ENCODE results near the gene LGALS9C. TPM values are rescaled to one million over a fixed set of nuclear protein-coding genes. Genes with fewer than 3 reads are reported as not detected.
"Not testable (repeated sequence)": the region's sequence is repeated elsewhere in the genome, so short reads cannot be mapped to it uniquely, and the experiment has no call there.

The LGALS9C gene
- total RNA-seq, 2 experiments from 2014 or later: not detected

DNA sequence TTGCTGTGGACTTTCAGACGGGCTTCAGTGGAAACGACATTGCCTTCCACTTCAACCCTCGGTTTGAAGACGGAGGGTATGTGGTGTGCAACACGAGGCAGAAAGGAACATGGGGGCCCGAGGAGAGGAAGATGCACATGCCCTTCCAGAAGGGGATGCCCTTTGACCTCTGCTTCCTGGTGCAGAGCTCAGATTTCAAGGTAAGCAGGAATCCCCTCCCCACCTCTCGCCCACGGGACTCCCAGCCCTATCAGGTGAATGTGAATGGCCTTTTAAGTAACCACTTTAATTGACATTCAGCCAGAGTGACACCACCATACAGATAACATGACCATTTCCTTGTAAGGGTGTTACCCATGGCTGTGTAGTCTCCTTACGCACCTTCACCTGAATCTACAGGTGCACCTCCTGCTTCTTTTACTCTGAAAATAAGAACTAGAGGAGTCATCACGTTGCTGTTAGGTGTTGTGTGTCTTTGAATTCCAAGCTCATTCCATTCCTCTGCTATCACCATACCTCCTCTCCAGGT lies 9.4 kb downstream of the LGALS9C start:
- CTCF ChIA-PET; DNase-seq; POLR2A ChIA-PET; H3K4me1 Mint-ChIP-seq; H3K27ac Mint-ChIP-seq; H3K4me3 Mint-ChIP-seq; H3K36me3 Mint-ChIP-seq (ENCODE audit: low read depth); intact Hi-C loops (cut with DNase I, micrococcal nuclease); H3K9me3 Mint-ChIP-seq (ENCODE audit: low read depth); H3K27me3 Mint-ChIP-seq; ATAC-seq: not testable (repeated sequence)

GRCh38 chr17:18487633-18488032 lies 11.0 kb downstream of the LGALS9C start:
- H3K9me3 Mint-ChIP-seq (ENCODE audit: low read depth); H3K4me1 Mint-ChIP-seq; H3K4me3 Mint-ChIP-seq; H3K27ac Mint-ChIP-seq; intact Hi-C loops (cut with DNase I, micrococcal nuclease); ATAC-seq; DNase-seq; H3K36me3 Mint-ChIP-seq (ENCODE audit: low read depth); CTCF ChIA-PET; POLR2A ChIA-PET; H3K27me3 Mint-ChIP-seq: not testable (repeated sequence)

GRCh38 chr17:18488622-18489021 lies 12.0 kb downstream of the LGALS9C start:
- DNase-seq; POLR2A ChIA-PET; H3K27me3 Mint-ChIP-seq; H3K36me3 Mint-ChIP-seq (ENCODE audit: low read depth); ATAC-seq; H3K9me3 Mint-ChIP-seq (ENCODE audit: low read depth); H3K27ac Mint-ChIP-seq; intact Hi-C loops (cut with DNase I, micrococcal nuclease); H3K4me3 Mint-ChIP-seq; CTCF ChIA-PET; H3K4me1 Mint-ChIP-seq: not testable (repeated sequence)

- DNase-seq, POLR2A ChIA-PET, CTCF ChIA-PET: not testable (repeated sequence)
Observed at GRCh38 chr17:18490016-18490415, 13.4 kb downstream of the LGALS9C start.

DNA sequence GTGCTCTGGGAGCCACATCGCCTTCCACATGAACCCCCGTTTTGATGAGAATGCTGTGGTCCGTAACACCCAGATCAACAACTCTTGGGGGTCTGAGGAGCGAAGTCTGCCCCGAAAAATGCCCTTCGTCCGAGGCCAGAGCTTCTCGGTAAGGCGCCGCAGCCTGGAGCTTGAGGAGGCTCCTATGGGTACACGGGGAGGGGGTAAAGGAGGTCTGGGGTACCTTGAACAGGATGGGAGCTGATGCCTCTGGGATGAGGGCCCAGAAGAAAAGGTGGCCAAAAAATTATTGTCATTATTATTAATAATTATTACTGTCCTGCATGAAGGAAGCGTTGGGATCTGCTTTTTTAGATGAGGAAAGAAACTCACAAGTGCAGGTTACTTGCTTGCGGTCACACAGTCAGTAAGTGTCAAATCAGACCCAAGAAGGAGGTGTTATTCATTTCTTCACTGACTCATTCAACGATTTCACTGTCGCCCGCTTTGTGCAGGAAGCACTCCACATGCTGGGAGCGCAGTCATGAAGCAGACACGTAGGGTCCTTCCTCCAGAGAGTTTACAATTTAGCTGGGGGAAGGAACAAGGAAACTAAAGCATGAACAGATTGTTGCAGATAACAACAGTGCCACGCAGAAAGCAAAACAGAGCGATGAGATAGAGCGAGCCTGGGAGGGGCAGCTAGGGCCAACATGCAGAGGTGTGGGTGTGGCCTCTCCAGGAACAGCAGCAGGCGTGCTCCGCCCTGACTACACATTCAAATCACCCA lies 16.3 kb downstream of the LGALS9C start:
- POLR2A ChIA-PET; H3K4me3 Mint-ChIP-seq; H3K27me3 Mint-ChIP-seq; H3K36me3 Mint-ChIP-seq (ENCODE audit: low read depth); H3K4me1 Mint-ChIP-seq; CTCF ChIA-PET; H3K27ac Mint-ChIP-seq; H3K9me3 Mint-ChIP-seq (ENCODE audit: low read depth); intact Hi-C loops (cut with DNase I, micrococcal nuclease): not testable (repeated sequence)
- ATAC-seq: peak; percentile 95
- DNase-seq: peak; percentile 33

More at GRCh38 chr17:18490016-18490415, 13.4 kb downstream of the LGALS9C start:
- H3K27ac Mint-ChIP-seq; H3K4me3 Mint-ChIP-seq; H3K9me3 Mint-ChIP-seq (ENCODE audit: low read depth); intact Hi-C loops (cut with DNase I, micrococcal nuclease); ATAC-seq; H3K4me1 Mint-ChIP-seq; H3K36me3 Mint-ChIP-seq (ENCODE audit: low read depth); H3K27me3 Mint-ChIP-seq: not testable (repeated sequence)

GRCh38 chr17:18494250-18494768 lies 17.7 kb downstream of the LGALS9C start:
- ATAC-seq; CTCF ChIA-PET; DNase-seq; intact Hi-C loops (cut with DNase I, micrococcal nuclease); H3K9me3 Mint-ChIP-seq (ENCODE audit: low read depth); H3K4me3 Mint-ChIP-seq; H3K27ac Mint-ChIP-seq; POLR2A ChIA-PET; H3K36me3 Mint-ChIP-seq (ENCODE audit: low read depth); H3K27me3 Mint-ChIP-seq; H3K4me1 Mint-ChIP-seq: not testable (repeated sequence)

DNA sequence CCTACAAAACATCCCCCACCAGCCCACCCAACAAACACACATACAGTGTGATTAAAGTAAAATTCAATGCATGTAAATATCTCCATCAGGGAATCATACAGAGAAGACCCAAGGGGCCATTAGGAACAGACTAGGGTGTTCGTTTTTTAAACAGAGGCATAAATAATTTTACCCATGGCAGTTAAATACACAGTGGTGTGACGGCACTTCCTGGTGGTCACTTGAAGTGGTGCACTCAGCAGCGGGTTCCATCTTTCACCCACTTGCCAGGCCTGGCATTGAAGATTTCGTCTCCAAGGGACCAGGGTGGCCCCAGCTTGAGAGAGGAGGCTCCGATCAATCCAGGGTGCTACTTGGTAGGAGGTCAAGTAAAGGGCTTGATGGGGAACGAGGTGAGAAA lies 20.5 kb downstream of the LGALS9C start:
- H3K4me1 Mint-ChIP-seq; H3K36me3 Mint-ChIP-seq (ENCODE audit: low read depth); ATAC-seq; intact Hi-C loops (cut with DNase I, micrococcal nuclease); H3K4me3 Mint-ChIP-seq; H3K27ac Mint-ChIP-seq; POLR2A ChIA-PET; H3K27me3 Mint-ChIP-seq; DNase-seq; H3K9me3 Mint-ChIP-seq (ENCODE audit: low read depth): not testable (repeated sequence)
- CTCF ChIA-PET: interaction anchor here (0.7 kb wide), 1 partner anchor 470 kb away, joined by 3 read pairs; no protein-coding TSS in a partner anchor

- intact Hi-C loops (cut with DNase I, micrococcal nuclease): not testable (repeated sequence)
Observed at GRCh38 chr17:18499100-18499499, 22.5 kb downstream of the LGALS9C start.

DNA sequence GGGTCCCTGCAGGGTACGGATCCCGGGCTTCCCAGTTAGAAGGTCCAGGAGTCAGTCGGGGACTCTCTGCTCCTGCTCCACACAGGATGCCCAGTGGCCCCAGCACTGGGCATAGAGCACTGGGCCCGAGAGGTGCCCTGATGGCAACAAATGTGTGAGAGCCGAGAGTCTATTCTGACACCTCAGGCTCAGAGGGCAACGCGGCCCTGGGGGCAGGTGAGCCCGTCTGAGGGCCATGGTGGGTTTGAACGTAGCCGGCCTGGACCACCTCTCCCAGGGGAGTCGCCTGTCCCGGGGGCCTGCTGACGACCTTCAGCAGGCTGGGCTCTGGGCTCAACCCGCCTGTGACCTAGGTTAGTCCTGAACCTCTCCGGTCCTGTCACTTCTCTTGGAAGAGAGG lies 23.2 kb downstream of the LGALS9C start:
- ATAC-seq; H3K9me3 Mint-ChIP-seq (ENCODE audit: low read depth); CTCF ChIA-PET; H3K27ac Mint-ChIP-seq; intact Hi-C loops (cut with DNase I, micrococcal nuclease); H3K4me3 Mint-ChIP-seq; POLR2A ChIA-PET; DNase-seq; H3K27me3 Mint-ChIP-seq; H3K36me3 Mint-ChIP-seq (ENCODE audit: low read depth); H3K4me1 Mint-ChIP-seq: not testable (repeated sequence)

More at GRCh38 chr17:18499100-18499499, 22.5 kb downstream of the LGALS9C start:
- DNase-seq; CTCF ChIA-PET; H3K4me3 Mint-ChIP-seq; ATAC-seq; H3K4me1 Mint-ChIP-seq; POLR2A ChIA-PET; H3K36me3 Mint-ChIP-seq (ENCODE audit: low read depth); H3K27me3 Mint-ChIP-seq; H3K27ac Mint-ChIP-seq; H3K9me3 Mint-ChIP-seq (ENCODE audit: low read depth): not testable (repeated sequence)

- H3K27ac Mint-ChIP-seq; H3K9me3 Mint-ChIP-seq (ENCODE audit: low read depth); H3K4me3 Mint-ChIP-seq; DNase-seq; intact Hi-C loops (cut with DNase I, micrococcal nuclease); POLR2A ChIA-PET; CTCF ChIA-PET; ATAC-seq; H3K36me3 Mint-ChIP-seq (ENCODE audit: low read depth); H3K27me3 Mint-ChIP-seq; H3K4me1 Mint-ChIP-seq: not testable (repeated sequence)
Observed at GRCh38 chr17:18500281-18500680, 23.7 kb downstream of the LGALS9C start.

DNA sequence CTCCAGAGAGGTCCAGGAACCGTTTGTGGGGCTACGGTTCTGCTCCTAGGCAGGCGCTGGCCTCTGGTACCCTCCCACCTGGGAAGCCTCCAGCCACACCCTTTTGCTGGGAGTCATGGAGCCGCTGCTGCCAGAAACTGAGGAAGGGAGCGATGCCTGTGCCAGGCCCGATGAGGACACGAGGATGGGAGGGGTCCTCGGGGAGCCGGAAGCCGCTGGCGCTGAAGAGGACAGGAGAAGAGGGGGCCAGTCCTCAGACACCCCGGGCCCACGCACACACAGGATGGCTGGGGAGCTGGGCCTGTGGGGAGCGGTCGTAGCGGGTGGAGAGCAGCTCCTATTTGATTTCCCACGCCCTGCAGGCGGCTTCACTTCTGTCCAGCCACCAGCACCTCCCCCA lies 24.2 kb downstream of the LGALS9C start:
- H3K4me3 Mint-ChIP-seq; H3K36me3 Mint-ChIP-seq (ENCODE audit: low read depth); CTCF ChIA-PET; intact Hi-C loops (cut with DNase I, micrococcal nuclease); H3K27me3 Mint-ChIP-seq; POLR2A ChIA-PET; H3K4me1 Mint-ChIP-seq; ATAC-seq; H3K27ac Mint-ChIP-seq; H3K9me3 Mint-ChIP-seq (ENCODE audit: low read depth); DNase-seq: not testable (repeated sequence)

- ATAC-seq; H3K4me1 Mint-ChIP-seq; H3K27me3 Mint-ChIP-seq; H3K9me3 Mint-ChIP-seq (ENCODE audit: low read depth); H3K4me3 Mint-ChIP-seq; intact Hi-C loops (cut with DNase I, micrococcal nuclease); POLR2A ChIA-PET; H3K27ac Mint-ChIP-seq; H3K36me3 Mint-ChIP-seq (ENCODE audit: low read depth); CTCF ChIA-PET: not testable (repeated sequence)
- DNase-seq: peak; percentile 21
Observed at GRCh38 chr17:18503221-18503620, 26.6 kb downstream of the LGALS9C start.
